Mucosa of descending colon (tissue), 3 donors: ENCODE results near the gene SLAIN2. TPM values are rescaled to one million over a fixed set of nuclear protein-coding genes. Genes with fewer than 3 reads are reported as not detected.

Experiments used
- ATAC-seq: fragments of 200-7000 bp; cut with Tn5 transposase; one replicate; pipeline ENCODE4 v1.9.1; 2020; ENCODE audit warnings: mild to moderate bottlenecking, moderate library complexity
- DNase-seq, 3 donors: peaks; one replicate each; pipeline ENCODE4 v3.0.0-alpha.2; 2020
- H3K36me3 ChIP-seq: fragments of 200-600 bp; one replicate; pipeline ENCODE4 v1.8.0; 2021; ENCODE audit warnings: low read depth, mild to moderate bottlenecking
- H3K4me1 ChIP-seq: fragments of 200-600 bp; one replicate; pipeline ENCODE4 v1.8.0; 2021; ENCODE audit warnings: low read depth, mild to moderate bottlenecking
- H3K4me3 ChIP-seq: fragments of 200-600 bp; one replicate; pipeline ENCODE4 v1.8.0; 2021; ENCODE audit warnings: mild to moderate bottlenecking
- H3K9me3 ChIP-seq: fragments of 200-600 bp; one replicate; pipeline ENCODE4 v1.8.0; 2021; ENCODE audit warnings: mild to moderate bottlenecking
- CTCF ChIP-seq: fragments of 200-600 bp; IDR thresholded peaks from one replicate; pipeline ENCODE4 v1.8.0; 2022; ENCODE audit warnings: antibody characterized with exemption, mild to moderate bottlenecking
- intact Hi-C, 2 donors: fragments of 100-400 bp; cut with DNase I in 1 of 2; cut with micrococcal nuclease in 1 of 2; formaldehyde crosslinking; loops; one replicate each; pipeline versions ENCODE4 v1.11.0 to v1.11.1; 2022; cut with DNase I, micrococcal nuclease
- total RNA-seq, 3 donors: library from RNA; stranded (reverse); fragmentation: NEBNext Ultra II Directional in 2 of 3; extraction: Animal tissue kit (Norgen Biotek cat#: 25700) in 2 of 3; gene quantifications; one replicate each; pipeline versions ENCODE4 v1.2.1 to v1.2.4, GENCODE V29; 2021 to 2023
- donor health status: DM: no; HTN: no; CAD: no; lungs with moderate emphysema.
- donor health status: DM: no; HTN: no; CAD: no.
- donor health status: DM: no; HTN: yes; CAD: no.

SLAIN2 gene
- total RNA-seq, 3 donors from 2014 or later, result 73.5 to 153 (median 90.6) TPM

- intact Hi-C loops, result no loop called here
- ATAC-seq (no peak), DNase-seq (no peak)
- Histone ChIP-seq H3K36me3 (no peaks in the 10 kb centered on the region), H3K4me1 (peaks cover 39% of the 10 kb centered on the region), H3K4me3 (no peak overlapping the region), H3K9me3 (no peaks in the 10 kb centered on the region)
- no peak for TF ChIP-seq CTCF
These were observed 29.2 kb downstream of the SLAIN2 start for GRCh38 chr4:48370260-48371134.

- Histone ChIP-seq H3K4me3 (no peak overlapping the region), H3K36me3 (no peaks in the 10 kb centered on the region), H3K9me3 (no peaks in the 10 kb centered on the region), H3K4me1 (peaks cover 45% of the 10 kb centered on the region)
- no peak for DNase-seq
- no peak for TF ChIP-seq CTCF
- intact Hi-C loops, result no loop called here
- no peak for ATAC-seq
These were observed 30.9 kb downstream of the SLAIN2 start for GRCh38 chr4:48372272-48372671.

- no peak for TF ChIP-seq CTCF
- Histone ChIP-seq H3K9me3 (no peaks in the 10 kb centered on the region), H3K4me3 (no peak overlapping the region), H3K36me3 (no peaks in the 10 kb centered on the region), H3K4me1 (peaks cover 31% of the 10 kb centered on the region)
- ATAC-seq (peak; percentile 99), DNase-seq (peak; percentile 62 to 71 (median 64))
- intact Hi-C loops, result no loop called here
These were observed 34.4 kb downstream of the SLAIN2 start for GRCh38 chr4:48375651-48376304.

- Histone ChIP-seq H3K4me3 (no peak overlapping the region), H3K9me3 (no peaks in the 10 kb centered on the region), H3K4me1 (peaks cover 16% of the 10 kb centered on the region), H3K36me3 (no peaks in the 10 kb centered on the region)
- ATAC-seq (no peak), DNase-seq (no peak)
- intact Hi-C loops, result no loop called here
- TF ChIP-seq CTCF, result no peak
These were observed 38.4 kb downstream of the SLAIN2 start for GRCh38 chr4:48379587-48380180.

GRCh38 chr4:48380583-48381167, 39.3 kb downstream of the SLAIN2 start:
- DNase-seq (no peak), ATAC-seq (no peak)
- Histone ChIP-seq H3K4me1 (peaks cover 8% of the 10 kb centered on the region), H3K36me3 (no peaks in the 10 kb centered on the region), H3K4me3 (no peak overlapping the region), H3K9me3 (no peaks in the 10 kb centered on the region)
- intact Hi-C loops, result no loop called here
- no peak for TF ChIP-seq CTCF
